GM12875 (cell line): ENCODE data around the gene CFAP58.

Source experiments
- H3K4me3 ChIP-seq: one replicate; pipeline ENCODE4 v1.5.1; 2011; ENCODE audit warnings: low read depth, low read length, control low read depth
- TF ChIP-seq, protein P1 (sequence below): IDR thresholded peaks from 2 replicates; pipeline ENCODE4 v1.5.1; 2011; ENCODE audit warnings: low read depth, mild to moderate bottlenecking, control low read depth, inconsistent platforms, low read length, moderate library complexity, borderline replicate concordance; ENCODE audit not compliant: insufficient read depth

The CFAP58 gene

DNA sequence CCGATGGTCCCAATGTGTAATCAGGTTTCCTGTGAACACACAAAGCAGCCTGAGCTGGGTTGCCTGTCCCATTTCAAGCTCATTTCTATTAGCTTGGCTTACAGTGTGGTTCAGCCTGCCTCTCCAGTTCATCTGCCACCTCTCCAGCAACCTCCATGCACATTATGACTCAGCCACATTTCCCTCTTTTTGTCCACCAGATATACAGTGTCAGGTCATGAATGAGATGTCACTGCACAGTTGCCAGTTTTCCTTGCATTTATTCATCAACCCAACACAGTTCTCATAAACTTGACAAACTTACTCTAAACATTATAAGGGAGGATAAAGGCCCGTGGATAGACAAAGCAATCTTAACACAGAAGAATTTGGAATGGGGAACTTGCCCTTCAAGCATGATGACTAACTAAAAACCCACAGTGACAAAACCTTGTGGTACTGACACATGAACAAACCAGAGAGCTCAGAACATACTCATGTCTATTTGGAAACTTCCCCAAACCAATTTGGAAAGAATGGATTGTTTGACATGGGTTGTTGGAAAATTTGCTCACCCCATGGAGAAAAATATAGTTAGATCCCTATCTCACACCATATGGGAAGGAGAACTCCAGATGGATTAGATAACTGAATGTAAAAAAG lies 2.5 kb upstream of the CFAP58 start:
- H3K4me3 ChIP-seq: no peak overlapping the region
- TF ChIP-seq, protein P1, sequence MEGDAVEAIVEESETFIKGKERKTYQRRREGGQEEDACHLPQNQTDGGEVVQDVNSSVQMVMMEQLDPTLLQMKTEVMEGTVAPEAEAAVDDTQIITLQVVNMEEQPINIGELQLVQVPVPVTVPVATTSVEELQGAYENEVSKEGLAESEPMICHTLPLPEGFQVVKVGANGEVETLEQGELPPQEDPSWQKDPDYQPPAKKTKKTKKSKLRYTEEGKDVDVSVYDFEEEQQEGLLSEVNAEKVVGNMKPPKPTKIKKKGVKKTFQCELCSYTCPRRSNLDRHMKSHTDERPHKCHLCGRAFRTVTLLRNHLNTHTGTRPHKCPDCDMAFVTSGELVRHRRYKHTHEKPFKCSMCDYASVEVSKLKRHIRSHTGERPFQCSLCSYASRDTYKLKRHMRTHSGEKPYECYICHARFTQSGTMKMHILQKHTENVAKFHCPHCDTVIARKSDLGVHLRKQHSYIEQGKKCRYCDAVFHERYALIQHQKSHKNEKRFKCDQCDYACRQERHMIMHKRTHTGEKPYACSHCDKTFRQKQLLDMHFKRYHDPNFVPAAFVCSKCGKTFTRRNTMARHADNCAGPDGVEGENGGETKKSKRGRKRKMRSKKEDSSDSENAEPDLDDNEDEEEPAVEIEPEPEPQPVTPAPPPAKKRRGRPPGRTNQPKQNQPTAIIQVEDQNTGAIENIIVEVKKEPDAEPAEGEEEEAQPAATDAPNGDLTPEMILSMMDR: no peak

DNA sequence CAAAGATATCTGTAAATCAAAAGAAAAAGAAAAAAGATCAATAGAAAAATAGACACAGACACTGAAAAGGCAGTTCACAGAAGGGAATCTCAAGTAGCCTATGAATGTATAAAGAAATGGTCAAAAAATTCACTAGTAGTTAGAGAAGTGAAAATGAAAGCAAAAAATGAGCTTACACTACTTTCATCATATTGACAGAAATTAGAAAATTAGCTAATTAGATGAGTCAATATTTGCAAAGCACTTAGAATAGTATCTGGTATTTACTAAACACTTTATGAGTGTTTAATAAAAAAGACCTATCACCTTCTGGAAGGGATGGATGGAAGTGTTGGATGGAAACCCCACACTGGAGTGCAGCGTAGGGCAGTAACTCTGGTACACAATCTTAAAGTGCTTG lies 1.7 kb upstream of the CFAP58 start:
- TF ChIP-seq, protein P1: no peak
- H3K4me3 ChIP-seq: no peak overlapping the region

DNA sequence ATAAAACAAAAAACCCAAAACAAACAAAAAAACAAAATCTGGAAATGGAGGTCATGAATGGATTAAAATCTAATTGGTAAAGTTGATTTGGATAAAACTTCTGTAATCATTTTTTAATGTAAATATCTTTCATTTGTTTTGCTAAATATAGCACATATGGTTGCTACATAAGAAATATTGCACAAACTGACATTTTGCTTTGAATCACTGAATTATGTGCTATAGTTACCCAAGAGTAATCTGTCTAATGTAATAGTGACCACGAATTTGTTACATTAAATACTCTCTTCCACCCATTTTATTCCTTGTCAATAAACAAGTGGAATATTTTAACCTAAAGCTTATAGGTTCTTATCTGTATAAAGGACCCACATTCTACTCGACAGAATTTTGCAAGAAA lies 6.2 kb downstream of the CFAP58 start:
- TF ChIP-seq, protein P1: no peak
- no peak overlapping the region for H3K4me3 ChIP-seq

DNA sequence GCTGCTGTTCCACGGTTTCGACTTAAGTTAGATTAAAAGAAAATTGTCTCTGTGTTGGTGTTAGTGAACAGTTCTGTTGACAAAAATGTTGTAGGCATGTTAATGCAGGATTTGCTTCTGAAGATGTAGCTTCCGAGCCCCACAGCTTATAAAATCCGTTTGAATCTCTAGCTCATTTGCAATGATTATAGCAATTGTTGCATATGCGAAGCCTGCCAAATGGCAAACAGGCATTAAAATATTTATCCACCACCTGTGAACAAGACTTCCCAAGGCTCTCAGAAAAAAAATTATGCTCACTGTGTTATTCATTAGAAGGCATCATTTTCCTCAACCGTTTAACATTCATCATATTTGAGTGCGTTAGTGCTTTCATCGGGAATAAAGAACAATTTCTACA lies 14.3 kb downstream of the CFAP58 start:
- H3K4me3 ChIP-seq: no peak overlapping the region
- TF ChIP-seq, protein P1: no peak

DNA sequence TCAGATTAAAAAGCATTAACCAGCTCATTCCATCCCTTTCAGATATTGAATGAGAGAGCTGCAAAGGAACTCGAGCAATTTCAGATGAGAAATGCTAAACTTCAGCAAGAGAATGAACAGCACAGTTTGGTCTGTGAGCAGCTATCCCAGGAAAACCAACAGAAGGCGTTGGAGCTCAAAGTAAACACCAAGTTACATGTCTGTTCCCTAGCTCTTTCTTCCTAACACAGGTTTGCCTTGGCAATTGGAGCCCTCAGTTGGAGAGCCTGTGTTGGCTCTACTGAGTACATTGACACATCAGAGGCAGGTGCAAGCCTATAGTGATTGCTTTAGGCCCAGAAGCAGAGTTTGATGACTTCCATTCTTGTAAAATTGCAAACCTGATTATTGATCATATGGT lies 14.7 kb downstream of the CFAP58 start:
- H3K4me3 ChIP-seq: no peak overlapping the region

DNA sequence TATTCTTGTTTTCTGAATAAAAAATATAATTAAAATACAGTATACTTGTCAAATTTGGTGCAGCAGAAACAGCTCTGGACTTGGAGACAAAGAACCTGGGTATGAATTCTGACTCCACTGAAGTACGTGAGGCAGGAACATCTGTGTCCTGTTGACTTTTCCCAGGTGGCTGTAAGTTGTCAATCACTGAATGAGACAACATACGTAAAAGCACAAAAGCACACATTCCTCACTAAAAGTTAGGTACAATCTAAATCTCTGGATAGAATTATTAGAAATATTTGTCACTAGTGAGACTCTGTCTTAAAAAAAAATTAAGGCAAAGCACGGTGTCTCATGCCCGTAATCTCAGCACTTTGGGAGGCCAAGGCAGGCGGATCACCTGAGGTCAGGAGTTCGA lies 18.1 kb downstream of the CFAP58 start:
- TF ChIP-seq, protein P1: no peak
- no peak overlapping the region for H3K4me3 ChIP-seq

More for the DNA sequence above, 14.7 kb downstream of the CFAP58 start:
- TF ChIP-seq, protein P1: no peak

DNA sequence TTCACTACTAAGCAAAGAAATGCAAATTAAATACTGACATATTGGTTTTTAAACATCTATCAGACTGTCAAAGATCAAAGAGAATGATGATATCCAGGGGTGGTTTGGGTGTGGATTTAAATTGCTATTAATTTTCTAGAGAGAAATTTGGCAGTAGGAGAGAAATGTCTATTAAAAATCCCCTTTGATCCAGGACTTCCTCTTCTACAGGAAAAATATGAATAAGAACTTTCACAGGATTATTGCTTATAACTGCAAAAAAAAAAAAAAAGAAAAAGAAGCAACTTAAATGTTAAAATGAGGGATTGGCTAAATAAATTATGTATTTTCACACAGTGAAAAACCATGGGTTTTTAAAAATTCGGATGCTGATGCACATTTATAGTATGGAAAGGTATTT lies 21.0 kb downstream of the CFAP58 start:
- H3K4me3 ChIP-seq: no peak overlapping the region
- TF ChIP-seq, protein P1: no peak
